ENCODE measurements around the gene NPB. TPM values are rescaled to one million over a fixed set of nuclear protein-coding genes. Genes with fewer than 3 reads are reported as not detected.
A peak's percentile ranks its signal among the peaks of the same experiment; 100 is the strongest.

The NPB gene
- total and polyA plus RNA-seq, 2 donors (not counting 1 experiment from before 2014, with no cell fraction given): 0.44 TPM; not detected in 1

DNA sequence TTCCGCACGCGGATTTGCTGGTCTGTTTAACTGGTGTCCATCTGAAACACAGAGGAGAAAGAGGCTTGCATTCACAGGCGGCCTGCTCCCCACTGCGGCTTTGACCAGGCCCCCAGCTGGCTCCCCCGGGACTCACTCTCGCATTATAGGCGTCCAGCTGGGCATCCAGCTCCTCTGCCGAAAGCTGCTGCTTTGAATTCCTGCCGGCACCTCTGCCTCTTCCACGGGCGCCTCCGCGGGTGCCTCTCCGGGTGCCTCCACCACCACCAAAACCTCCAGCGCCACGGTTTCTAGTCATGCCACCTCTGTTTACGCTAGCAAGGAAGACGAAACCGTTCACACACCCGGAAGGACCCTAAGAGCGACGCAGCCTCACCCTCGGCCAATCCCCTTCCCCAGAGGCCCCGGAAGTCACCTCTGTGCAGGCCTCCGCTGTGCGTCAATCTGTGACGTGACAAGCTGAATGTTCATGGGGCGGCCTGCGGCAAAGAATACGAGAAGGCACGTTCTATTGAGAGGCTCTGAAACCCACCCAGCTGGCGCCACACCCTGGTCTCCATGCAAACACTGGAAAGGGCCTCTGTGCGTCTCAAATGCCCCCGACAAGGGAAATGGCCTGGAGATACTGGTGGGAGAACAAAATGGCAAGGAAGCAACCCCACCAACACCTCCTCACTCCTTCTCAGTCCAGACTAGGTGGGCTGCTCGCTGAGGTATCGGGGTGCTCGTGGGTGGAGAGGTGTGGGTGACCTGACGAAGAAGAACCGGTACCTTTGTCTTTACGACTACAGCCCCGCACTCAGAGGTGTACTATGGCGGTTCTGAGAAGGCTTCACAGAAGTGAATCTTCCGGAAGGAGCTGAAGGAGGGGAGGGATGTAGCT, 13.7 kb upstream of the NPB start:
- Mint-ChIP-seq H3K9me3 (ENCODE audit: insufficient read depth) (no peaks in the 10 kb centered on the region), H3K4me1 (peaks cover 17% of the 10 kb centered on the region), H3K27ac (no peak overlapping the region), H3K4me3 (peak overlapping the region; percentile 63), H3K27me3 (no peaks in the 10 kb centered on the region)
- Histone ChIP-seq H3K4me1 (ENCODE audit: control insufficient read depth in 2 of 2, insufficient read depth in 2 of 2, low read length in 2 of 2) (peaks cover 10 to 22% of the 10 kb centered on the region in 2 donors), H3K4me2 (replicated peaks; ENCODE audit: low read depth, low read length, poor library complexity, severe bottlenecking) (no peak overlapping the region), H3K79me2 (ENCODE audit: control insufficient read depth, insufficient read depth, low read length) (peaks cover 46% of the 10 kb centered on the region), H3K9ac (ENCODE audit: low read length) (no peak overlapping the region), H3K9me3 (ENCODE audit: control extremely low read depth in 1 of 3, control insufficient read depth in 2 of 3, insufficient read depth in 1 of 3, low read length in 2 of 3) (no peaks in the 10 kb centered on the region), H3K27ac (ENCODE audit: low read length in 2 of 2) (no peak overlapping the region), H3K36me3 (replicated peaks in 1 of 2; ENCODE audit: control extremely low read depth in 1 of 2, control insufficient read depth in 1 of 2, extremely low read depth in 1 of 2, insufficient read depth in 2 of 2, low read length in 1 of 2) (peaks cover 0 to 54% of the 10 kb centered on the region in 2 experiments), H3K27me3 (replicated peaks in 1 of 4; ENCODE audit: control extremely low read depth in 1 of 4, control insufficient read depth in 3 of 4, insufficient read depth in 4 of 4, low read length in 3 of 4) (no peaks in the 10 kb centered on the region), H3K4me3 (ENCODE audit: control extremely low read depth in 1 of 5, extremely low read depth in 1 of 5, insufficient read depth in 1 of 5, low read depth in 2 of 5, low read length in 4 of 5) (no peak overlapping the region), H4K20me1 (ENCODE audit: control insufficient read depth, insufficient read depth, low read length, poor library complexity, severe bottlenecking) (peaks cover 16% of the 10 kb centered on the region), H2AFZ (ENCODE audit: insufficient read depth, low read depth, low read length, poor library complexity, severe bottlenecking) (no peak overlapping the region)
- no peak for TF ChIP-seq EZH2 (IDR thresholded peaks at IDR 0.05; ENCODE audit: borderline replicate concordance, insufficient read depth, low read depth, low read length, poor library complexity, severe bottlenecking)
- TF ChIP-seq, protein P1, sequence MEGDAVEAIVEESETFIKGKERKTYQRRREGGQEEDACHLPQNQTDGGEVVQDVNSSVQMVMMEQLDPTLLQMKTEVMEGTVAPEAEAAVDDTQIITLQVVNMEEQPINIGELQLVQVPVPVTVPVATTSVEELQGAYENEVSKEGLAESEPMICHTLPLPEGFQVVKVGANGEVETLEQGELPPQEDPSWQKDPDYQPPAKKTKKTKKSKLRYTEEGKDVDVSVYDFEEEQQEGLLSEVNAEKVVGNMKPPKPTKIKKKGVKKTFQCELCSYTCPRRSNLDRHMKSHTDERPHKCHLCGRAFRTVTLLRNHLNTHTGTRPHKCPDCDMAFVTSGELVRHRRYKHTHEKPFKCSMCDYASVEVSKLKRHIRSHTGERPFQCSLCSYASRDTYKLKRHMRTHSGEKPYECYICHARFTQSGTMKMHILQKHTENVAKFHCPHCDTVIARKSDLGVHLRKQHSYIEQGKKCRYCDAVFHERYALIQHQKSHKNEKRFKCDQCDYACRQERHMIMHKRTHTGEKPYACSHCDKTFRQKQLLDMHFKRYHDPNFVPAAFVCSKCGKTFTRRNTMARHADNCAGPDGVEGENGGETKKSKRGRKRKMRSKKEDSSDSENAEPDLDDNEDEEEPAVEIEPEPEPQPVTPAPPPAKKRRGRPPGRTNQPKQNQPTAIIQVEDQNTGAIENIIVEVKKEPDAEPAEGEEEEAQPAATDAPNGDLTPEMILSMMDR (IDR thresholded peaks at IDR 0.05): no peak
- intact Hi-C loops (cut with micrococcal nuclease): no loop called here
- 98% methylated on average over 41 of the region's 44 CpGs for WGBS (ENCODE audit: insufficient coverage)
- CTCF ChIA-PET: interaction anchor here (0.6 kb wide), 1 partner anchor 876 kb away, joined by 3 read pairs; no protein-coding TSS in a partner anchor
- ATAC-seq (ENCODE audit: low read depth) (no peak), DNase-seq (no peak)
- POLR2A ChIA-PET: interaction anchor here (0.6 to 1.4 kb wide), 2 partner anchors 11 to 18 kb away, joined by 3 to 4 read pairs; no protein-coding TSS in a partner anchor

Data from B cell (primary cell).